GM12878 (cell line): ENCODE measurements around the gene PCDHGB2.

Experiments
- ATF7 ChIP-seq: fragments of 450-650 bp; IDR thresholded peaks from 2 replicates; pipeline ENCODE4 v1.6.1; 2016; ENCODE audit warnings: low read depth, mild to moderate bottlenecking
- POLR2AphosphoS5 ChIP-seq: IDR thresholded peaks from 2 replicates; pipeline ENCODE4 v1.6.1; 2011; ENCODE audit warnings: mild to moderate bottlenecking, low read length, inconsistent platforms
- SP1 ChIP-seq: IDR thresholded peaks from one replicate; pipeline ENCODE4 v1.6.1; 2011; ENCODE audit warnings: low read depth, low read length

- TF ChIP-seq SP1 = no peak
- TF ChIP-seq ATF7 = no peak
- no peak for TF ChIP-seq POLR2AphosphoS5
These were observed 21.1 kb upstream of the PCDHGB2 start, which contains the start of gene PCDHGA2 for GRCh38 chr5:141338538-141339306.
